ENCODE data around the gene SRSF2. TPM values are rescaled to one million over a fixed set of nuclear protein-coding genes. Genes with fewer than 3 reads are reported as not detected.

SRSF2 gene
- total and polyA plus RNA-seq, 9 of the 15 experiments (the other 6 are each of a cell fraction or from before 2014, with no cell fraction given): 161 to 583 (median 393) TPM

GRCh38 chr17:76736349-76737081 is 616 bp downstream of the SRSF2 start (continued):
- TF ChIP-seq IRF2 (CRISPR knock-in tag; IDR thresholded peaks at IDR 0.05) (no peak), E2F5 (CRISPR knock-in tag; IDR thresholded peaks at IDR 0.05) (no peak), RBM15 (IDR thresholded peaks at IDR 0.05; ENCODE audit: insufficient read depth, low read length) (no peak), NR2C2 (CRISPR knock-in tag; IDR thresholded peaks at IDR 0.05) (no peak), NR2C2 (tag; IDR thresholded peaks at IDR 0.05) (no peak), SOX6 (IDR thresholded peaks at IDR 0.05) (0 out of 2 replicates have a peak, but pooled peaks have one; percentile 24), ZNF282 (CRISPR knock-in tag; IDR thresholded peaks at IDR 0.05) (no peak), ZZZ3 (IDR thresholded peaks at IDR 0.05) (no peak), BRD4 (IDR thresholded peaks at IDR 0.05) (no peak; the same call in 1 of the 2 replicates), EP400 (IDR thresholded peaks at IDR 0.05) (no peak), SMARCE1 (IDR thresholded peaks at IDR 0.05) (no peak), CHD4 (IDR thresholded peaks at IDR 0.05; ENCODE audit: insufficient read depth, insufficient replicate concordance, low read depth, low read length, poor library complexity, severe bottlenecking) (no peak), SRSF7 (optimal IDR thresholded peaks at IDR 0.05; ENCODE audit: low read depth, low read length) (no peak), GTF2A2 (tag; IDR thresholded peaks at IDR 0.05) (no peak), FOXP4 (CRISPR knock-in tag; IDR thresholded peaks at IDR 0.05; ENCODE audit: borderline replicate concordance) (no peak), ZNF280B (CRISPR knock-in tag; IDR thresholded peaks at IDR 0.05) (no peak), MAFF (IDR thresholded peaks at IDR 0.05; ENCODE audit: low read length) (no peak; the same call in 1 of the 2 replicates), CREB1 (IDR thresholded peaks at IDR 0.05) (peak; percentile 67), CREB1 (CRISPR knock-in tag; IDR thresholded peaks at IDR 0.05) (peak; percentile 79), FIP1L1 (IDR thresholded peaks at IDR 0.05; ENCODE audit: low read depth, low read length, poor library complexity, severe bottlenecking) (no peak)
- TF ChIP-seq, protein P1, sequence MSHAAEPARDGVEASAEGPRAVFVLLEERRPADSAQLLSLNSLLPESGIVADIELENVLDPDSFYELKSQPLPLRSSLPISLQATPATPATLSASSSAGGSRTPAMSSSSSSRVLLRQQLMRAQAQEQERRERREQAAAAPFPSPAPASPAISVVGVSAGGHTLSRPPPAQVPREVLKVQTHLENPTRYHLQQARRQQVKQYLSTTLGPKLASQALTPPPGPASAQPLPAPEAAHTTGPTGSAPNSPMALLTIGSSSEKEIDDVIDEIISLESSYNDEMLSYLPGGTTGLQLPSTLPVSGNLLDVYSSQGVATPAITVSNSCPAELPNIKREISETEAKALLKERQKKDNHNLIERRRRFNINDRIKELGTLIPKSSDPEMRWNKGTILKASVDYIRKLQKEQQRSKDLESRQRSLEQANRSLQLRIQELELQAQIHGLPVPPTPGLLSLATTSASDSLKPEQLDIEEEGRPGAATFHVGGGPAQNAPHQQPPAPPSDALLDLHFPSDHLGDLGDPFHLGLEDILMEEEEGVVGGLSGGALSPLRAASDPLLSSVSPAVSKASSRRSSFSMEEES (CRISPR knock-in tag; IDR thresholded peaks at IDR 0.05): no peak
- TF ChIP-seq, protein P2, sequence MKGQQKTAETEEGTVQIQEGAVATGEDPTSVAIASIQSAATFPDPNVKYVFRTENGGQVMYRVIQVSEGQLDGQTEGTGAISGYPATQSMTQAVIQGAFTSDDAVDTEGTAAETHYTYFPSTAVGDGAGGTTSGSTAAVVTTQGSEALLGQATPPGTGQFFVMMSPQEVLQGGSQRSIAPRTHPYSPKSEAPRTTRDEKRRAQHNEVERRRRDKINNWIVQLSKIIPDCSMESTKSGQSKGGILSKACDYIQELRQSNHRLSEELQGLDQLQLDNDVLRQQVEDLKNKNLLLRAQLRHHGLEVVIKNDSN (CRISPR knock-in tag; IDR thresholded peaks at IDR 0.05): no peak; the same call in 1 of the 2 replicates

All from K562 (cell line).